HG02852 (cell line): ENCODE data around the gene ABCB10.
"Not testable (repeated sequence)": the region's sequence is repeated elsewhere in the genome, so short reads cannot be mapped to it uniquely, and the experiment has no call there.

Source experiments
- ATAC-seq: cut with Tn5 transposase; IDR thresholded peaks from one replicate; pipeline ENCODE4 v1.9.1; 2021; ENCODE audit warnings: mild to moderate bottlenecking, moderate library complexity; ENCODE audit not compliant: unreplicated experiment

The ABCB10 gene

DNA sequence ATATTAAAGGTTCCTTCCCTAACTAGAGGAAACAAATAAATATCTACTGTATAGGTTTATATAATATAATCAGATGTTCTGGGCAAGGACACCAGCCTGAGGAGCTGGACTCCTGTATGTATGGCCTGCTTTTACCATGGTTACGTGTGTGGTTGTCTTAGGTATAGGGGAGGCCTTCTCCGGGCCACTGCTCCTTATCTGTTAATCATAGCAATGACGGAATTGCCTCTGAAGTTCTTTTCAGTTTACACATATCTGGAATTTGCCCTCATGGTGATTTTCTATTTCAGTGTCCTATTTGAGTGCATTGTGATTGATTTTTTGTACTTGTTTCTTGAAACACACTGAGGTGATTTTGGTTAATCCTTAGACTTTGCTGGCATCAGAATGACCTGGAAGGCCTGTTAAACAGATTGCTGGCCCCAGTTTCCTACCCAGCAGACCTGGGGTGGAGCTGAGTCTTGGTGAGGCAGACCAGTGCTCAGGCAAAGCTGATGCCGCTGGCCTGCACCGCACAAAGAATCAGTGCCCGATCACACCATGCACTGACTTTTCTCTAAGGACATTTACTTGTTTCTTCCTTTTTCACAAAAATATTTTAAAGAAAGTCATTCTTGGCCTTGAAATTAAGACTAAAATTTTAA is 18.5 kb downstream of the ABCB10 start:
- no peak for ATAC-seq

DNA sequence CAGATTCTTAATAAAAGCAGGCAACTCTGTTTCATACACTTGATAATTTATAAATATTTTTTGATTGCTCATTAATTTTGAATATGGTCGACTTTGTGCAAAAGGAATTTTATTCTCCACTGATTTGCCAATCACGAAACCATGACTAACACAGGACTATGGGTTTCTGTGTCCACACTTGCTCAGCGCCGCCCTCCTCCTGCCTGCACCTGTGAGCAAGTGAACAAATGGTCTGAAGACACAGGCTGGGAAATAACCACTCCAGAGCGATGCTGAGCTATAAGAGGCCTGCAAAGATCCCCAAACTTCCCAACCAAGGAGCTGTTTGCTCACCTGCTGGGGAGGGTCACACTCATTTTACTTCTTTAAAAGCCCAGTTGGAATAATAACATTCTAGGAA is 19.6 kb downstream of the ABCB10 start:
- ATAC-seq, result no peak

DNA sequence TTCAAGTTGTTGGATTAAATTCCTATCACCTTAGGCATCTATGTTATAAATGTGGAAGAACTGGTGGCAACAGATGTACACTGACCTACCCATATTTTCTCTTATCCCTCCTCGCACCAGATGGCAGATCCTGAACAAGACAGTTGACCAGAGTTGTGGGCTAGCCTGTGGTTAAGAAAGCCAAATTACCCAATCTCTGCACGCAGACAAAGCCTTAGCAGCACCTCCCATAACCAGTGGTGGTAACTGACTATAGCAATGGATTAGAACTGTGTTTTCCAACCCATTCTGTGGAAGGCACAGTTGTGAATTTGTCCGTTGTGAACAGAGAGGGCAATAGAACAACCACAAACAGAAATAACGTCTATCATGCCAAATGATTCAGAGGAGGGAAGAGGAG is 20.6 kb downstream of the ABCB10 start:
- ATAC-seq, result no peak

DNA sequence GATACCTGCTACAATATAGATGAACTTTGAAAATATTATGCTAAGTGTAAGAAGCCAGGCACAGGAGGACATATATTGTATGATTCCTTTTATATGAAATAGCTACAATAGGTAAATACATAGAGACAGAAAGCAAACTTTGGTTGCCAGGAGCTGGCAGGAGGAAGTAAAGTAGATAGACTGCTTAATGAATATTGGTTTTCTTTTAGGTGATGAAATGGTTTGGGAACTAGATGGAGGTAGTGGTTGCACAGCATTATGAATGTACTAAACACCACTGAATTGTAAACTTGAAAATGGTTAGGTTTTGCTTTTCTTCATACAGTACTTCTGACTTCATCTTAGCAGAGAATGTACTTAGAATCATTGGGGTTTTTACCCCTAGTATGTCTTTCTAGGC is 21.5 kb downstream of the ABCB10 start:
- no peak for ATAC-seq

DNA sequence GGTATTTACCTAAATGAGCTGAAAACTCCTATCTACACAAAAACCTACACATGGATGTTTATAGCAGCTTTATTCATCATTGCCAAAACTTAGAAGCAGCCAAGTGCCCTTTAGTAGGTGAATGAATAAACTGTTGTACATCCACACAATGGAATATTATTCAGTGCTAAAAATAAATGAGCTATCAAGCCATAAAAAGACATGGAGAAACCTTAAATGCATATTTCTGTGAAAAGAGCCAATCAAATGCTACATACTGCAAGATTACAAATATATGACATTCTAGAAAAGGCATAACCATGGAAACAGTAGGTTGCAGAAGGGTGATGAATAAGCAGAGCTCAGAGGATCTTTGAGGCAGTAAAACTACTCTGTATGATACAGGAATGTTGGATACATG is 23.3 kb downstream of the ABCB10 start:
- no peak for ATAC-seq

DNA sequence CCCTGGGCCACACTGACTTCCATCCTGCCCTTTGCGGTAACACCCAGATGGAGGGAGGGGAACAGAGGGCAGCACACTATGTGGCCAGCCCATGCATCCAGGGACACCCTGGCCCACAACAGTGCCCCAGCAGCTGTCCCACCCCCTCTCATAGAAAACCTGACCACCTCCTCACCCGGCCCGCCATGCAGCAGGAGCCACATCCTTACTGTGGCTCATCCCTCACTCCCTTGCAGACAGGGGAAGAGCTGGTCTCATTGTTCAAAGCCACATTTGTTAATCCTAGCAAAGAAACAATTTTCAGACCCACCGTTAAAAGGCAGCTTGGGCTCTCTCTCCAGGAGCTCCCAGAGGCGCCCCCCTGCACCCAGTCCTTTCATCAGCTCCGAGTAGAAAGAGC is 27.2 kb downstream of the ABCB10 start:
- no peak for ATAC-seq

DNA sequence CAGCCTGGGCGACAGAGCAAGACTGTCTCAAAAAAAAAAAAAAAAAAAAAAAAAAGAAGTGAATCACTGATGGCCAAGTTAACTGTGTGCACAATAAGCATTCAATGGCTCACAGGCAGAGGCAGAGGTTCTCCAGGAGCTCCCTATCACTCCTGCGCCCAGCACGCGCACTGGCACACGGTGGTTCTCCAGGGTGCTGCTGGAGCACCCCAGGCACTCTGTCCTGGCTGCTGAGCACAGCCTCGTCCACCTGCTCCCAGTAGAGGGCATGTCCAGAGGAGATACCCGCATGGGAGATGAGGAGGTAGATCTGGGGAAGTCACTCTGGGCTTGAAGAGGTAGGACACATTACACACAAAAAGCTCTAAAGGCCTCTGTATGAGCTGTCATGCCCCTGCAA is 28.9 kb downstream of the ABCB10 start:
- no peak for ATAC-seq

DNA sequence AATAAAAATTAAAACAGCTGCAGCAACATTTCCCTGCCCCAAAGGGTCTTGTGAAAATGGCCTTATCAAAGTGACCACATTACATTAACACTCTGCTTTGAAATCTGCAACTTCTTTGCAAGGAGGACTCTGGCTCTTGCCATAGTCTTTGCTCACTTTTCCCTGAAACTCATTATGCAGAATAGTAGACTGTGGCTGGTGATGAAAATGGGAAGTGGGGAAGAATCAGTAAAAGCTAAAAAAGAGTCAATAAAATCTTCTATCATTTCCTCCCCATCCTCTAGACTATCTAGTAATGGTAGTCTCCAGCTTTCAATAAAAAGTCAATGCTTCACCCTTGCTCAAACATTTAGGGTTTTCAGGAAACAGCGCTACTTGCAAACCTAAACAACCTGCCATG is 31.8 kb downstream of the ABCB10 start:
- no peak for ATAC-seq

DNA sequence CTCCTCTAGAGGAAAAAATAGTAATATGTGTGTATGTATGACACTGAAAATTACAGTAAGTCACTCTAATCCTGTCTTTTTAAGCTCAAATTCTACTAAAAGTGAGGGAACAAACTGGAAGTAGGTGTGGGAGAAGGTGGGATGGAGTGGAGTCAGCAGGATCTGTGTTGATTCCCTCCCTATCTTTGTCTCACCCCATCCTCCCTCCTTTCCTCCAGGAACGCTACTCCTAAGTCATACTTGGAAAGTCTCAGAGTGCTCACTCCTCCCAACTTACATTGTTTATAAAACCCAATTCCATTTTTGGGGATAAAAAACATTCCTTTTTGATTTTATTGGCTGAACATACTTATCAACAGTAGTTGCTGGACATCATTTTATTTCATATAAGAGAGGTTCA is 35.5 kb downstream of the ABCB10 start:
- ATAC-seq, result no peak

DNA sequence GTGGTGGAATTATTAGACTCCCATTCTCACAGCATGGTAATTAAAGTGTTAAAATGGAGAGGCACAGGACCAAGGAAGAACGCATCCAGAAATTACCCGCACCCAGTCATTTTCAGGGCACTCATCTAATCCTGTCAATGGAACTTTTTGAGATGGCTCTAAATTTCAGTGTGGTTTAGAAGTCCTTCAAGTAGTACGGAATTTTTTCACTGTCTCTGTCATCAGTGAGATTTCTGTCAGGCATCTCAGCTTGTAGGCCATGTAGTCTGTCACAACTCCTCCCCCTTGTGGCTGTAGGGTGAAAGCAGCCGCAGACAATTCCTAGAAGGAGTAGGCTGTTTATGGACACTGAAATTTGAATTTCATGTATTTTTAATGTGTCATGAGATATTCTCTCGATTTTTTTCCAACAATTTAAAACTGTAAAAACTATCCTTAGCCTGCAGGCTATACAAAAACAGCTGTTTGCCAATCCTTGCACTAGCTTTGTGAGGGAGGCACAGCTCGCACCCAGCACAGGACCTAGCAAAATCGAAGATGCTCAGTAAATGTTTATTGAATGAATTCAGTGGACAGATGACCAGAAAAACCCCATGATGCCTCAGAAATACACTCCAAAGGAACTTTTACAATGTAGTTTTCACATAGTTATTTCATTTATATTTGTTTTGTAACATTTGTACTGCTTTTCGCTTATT is 43.8 kb downstream of the ABCB10 start:
- ATAC-seq, result no peak

DNA sequence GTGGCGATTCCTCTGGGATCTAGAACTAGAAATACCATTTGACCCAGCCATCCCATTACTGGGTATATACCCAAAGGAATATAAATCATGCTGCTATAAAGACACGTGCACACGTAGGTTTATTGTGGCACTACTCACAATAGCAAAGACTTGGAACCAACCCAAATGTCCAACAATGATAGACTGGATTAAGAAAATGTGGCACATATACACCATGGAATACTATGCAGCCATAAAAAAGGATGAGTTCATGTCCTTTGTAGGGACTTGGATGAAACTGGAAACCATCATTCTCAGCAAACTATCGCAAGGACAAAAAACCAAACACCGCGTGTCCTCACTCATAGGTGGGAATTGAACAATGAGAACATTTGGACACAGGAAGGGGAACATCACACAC is 46.9 kb downstream of the ABCB10 start:
- ATAC-seq, result not testable (repeated sequence)

DNA sequence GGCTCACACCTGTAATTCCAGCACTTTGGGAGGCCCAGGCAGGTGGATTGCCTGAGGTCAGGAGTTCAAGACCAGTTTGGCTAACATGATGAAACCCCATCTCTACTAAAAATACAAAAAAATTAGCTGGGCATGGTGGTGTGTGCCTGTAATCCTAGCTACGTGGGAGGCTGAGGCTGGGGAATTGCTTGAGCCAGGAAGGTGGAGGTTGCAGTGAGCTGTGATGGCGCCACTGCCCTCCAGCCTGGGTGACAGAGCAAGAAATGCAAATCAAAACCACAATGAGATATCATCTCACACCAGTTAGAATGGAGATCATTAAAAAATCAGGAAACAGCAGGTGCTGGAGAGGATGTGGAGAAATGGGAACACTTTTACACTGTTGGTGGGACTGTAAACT is 47.3 kb downstream of the ABCB10 start:
- not testable (repeated sequence) for ATAC-seq

DNA sequence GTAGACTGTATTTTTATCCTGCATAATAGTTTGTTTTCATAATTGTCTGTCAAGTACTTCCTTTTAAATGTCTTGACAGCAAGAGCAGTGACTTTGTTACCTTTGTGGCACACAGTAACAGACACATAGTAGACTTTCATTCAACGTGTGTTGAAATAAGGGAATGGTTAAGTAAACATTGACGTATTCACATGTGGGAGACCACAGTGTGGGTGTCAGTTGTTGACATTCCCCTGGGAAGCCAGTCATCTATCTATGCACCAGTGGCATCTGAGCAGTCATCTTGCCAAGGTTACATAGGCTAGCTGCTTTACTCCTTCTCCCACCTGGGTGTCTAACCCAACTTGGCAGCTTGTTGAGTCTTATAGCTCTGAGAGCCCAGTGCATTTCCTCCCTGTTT is 48.9 kb downstream of the ABCB10 start:
- ATAC-seq, result no peak

DNA sequence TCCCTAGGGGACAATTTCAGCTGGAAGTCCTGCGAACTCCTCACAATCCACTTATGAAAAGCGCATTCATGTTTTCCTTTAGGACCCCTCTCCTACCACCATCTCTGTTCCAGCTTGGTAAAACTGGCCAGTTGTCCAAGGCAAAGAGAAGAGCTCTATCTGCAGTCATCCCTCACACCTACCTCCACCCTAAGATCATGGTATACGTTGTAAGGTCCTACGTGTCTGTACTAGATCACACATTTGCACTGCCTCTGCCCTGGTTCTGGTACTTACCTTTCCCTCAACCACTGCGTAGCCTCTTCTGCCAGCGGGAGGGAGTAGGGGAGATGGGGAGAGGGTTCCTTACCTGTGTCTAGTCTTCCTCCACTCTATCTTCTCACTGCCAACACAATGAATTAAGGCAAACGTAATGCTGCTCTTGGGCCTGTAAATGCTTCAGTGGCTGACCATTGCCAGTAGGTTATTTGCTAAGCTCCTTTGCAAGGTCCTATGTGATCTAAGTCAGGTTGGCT is 49.6 kb downstream of the ABCB10 start:
- ATAC-seq, result no peak

DNA sequence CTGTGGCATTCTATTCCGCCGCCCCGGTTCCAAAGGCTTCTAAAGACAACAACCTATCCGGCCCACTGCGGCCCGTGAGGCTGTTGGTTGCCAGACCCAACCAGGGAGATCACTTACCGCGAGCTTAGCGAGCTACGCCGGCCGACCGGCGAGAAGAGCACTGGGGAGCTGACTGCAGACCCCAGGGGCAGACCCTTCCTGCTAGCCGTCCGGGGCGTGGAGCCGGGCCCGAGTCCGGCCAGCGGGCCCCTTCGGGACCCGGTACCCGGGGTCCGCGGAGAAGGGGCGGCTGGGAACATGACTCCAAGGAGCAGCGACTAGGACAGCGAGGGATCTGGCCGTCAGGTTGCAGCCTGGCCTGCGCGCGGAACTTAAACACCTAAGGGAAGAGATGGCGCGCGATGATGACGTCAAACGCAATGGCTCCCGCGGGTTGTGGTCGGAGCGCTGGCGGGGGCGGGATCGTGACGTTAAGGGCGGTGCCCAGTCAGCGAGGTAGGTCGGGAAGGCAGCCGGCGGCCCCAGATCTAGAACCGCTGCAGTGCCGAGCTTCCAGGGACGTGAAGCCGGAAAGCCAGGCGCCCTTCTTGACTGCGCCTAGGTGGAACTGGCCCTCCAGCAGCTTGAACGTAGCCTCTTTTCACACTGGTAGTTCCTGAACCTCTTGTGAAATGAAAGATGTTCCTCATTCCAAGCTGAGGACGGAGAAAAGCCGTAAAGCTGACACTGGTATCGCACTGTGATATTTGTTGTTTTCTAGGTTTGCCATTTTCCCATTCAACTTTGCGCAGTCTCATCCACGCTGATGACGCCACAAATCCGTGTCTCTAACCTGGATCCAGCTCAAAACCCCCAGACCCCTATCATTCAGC is 50.3 kb downstream of the ABCB10 start, which contains the start of gene NUP133:
Gene NUP133, minus strand, starts transcription at position 391 of the 872 bp plus-strand sequence. Its CDS starts 92 bp downstream, at position 299.
- peak; percentile 92 for ATAC-seq

DNA sequence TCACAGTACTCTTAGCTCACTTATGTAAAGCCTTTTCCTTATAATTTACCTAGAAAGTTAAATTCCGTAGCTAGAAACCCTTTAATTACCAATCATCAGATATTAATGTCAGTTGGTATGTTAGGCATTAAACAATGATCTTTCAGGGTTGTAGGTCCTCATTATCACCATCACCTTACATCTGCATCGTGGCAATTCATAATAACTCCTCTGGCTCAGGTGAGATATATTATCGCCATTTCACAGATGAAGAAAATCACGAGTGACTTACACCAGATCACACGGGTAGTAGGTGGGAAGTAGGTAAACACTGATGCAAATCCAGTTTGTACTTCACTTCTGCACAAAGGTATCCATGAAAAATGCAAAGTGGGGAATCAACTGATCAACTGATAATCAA is 51.0 kb downstream of the ABCB10 start:
- ATAC-seq, result peak; percentile 3

DNA sequence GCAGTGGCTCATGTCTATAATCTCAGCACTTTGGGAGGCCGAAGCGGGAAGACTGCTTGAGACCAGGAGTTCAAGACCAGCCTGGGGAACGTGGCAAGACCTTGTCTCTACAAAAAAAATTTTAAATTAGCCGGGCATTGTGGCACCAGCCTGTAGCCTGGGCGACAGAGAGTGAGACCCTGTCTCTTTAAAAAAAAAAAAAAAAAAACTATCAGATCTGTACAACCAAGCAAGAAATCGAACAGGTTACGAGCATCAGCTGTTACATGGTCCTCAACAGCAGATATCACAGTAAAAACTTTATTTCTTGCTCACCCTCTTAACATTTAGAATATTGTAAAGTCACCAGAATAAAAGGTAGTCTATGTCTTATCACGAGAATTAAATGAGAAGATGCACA is 51.9 kb downstream of the ABCB10 start:
- ATAC-seq, result no peak

DNA sequence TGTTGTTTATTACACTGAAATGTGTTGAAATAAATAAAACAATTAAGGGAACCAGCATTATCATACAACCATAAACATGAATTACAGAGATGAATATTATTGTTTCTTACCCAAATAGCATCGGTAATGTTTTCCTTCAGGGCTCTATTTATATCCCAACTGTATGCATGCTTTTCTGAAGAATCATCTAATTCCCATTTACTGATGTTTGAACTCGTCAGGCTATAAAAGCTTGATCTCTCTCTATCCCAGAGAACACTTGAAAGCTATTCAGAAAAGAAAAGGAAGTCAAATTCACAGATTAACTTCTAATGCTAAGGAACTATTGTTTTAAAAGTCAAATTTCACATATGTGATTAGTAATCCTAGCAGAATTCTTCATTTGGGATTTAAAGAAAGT is 62.7 kb downstream of the ABCB10 start:
- ATAC-seq, result no peak

DNA sequence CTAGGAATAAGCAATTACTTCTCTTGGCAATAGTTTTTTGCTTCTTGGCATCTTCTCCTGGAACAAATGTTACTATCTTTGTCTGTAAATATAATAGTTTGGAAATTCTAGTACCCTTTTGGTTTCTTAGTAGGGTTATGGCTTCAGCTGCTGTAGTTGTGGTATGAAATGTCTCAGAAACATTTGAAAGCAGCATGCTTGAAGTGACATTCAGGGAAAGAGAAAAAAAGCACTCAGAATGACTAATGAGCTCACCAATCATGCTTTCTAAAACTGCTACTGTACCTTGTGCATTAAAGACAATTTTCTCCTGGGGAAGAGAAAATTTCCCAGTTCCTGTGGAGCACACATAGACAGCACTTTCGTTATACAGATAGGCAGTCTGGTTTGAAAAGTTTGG is 71.3 kb downstream of the ABCB10 start:
- no peak for ATAC-seq

DNA sequence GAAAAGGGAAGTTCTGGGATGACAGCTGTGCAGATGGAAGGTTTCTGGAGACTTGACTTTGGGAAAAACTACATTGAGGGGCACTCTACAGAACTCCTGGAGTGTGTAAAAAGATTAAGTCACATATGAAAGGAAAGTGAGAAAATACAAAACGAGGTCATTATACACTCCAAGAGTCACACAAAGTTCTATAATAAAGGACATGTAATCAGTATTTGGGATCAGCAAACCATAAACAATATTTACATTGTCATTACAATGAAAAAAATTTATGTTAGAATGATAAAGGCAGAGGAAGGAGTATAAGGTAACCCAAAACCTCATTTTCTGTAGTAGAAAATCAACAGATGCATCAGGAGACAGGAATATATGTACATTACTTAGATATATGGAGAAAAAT is 73.2 kb downstream of the ABCB10 start:
- no peak for ATAC-seq

DNA sequence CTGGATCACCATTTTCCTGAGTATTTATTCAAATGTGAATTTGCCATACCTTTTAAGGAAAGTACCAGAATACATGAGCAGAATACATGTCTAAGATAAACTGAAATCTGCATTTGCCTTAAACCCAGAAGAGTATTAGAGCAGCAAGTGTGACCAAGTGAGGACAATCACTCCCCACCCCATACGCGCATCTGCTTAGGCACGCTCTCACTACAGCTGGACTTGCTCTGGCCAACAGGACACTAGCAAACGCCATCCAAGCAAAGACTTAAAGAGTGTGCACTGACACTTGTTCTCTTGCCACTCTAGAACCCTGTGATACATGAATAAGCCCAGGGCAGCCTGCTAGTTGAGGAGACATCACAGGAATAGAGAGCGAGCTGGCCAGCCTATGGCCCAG is 76.0 kb downstream of the ABCB10 start:
- ATAC-seq, result no peak

DNA sequence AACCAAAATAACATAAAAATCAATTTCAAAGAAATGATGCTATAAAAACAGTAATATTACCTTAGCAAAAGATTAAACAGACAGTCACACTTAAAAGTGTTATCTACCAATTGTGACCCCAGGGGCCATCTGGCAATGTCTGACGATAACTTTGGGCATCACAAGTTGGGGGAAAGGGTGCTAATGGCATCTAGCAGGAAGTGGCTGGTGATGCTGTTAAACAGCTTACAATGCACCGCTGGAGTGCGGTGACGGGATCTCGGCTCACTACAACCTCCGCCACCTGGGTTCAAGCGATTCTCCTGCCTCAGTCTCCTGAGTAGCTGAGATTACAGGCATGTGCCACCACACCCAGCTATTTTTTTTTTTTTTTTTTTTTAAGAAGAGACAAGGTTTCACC is 78.0 kb downstream of the ABCB10 start:
- ATAC-seq, result no peak
